NCI-H128 (cell line): ENCODE measurements around the gene COQ8A.
"Not testable (repeated sequence)": the region's sequence is repeated elsewhere in the genome, so short reads cannot be mapped to it uniquely, and the experiment has no call there.

Experiments
- DNase-seq: peaks from one replicate; lab custom pipeline; 2025; ENCODE audit not compliant: unreplicated experiment; lab: John Stamatoyannopoulos, UW

The COQ8A gene

DNA sequence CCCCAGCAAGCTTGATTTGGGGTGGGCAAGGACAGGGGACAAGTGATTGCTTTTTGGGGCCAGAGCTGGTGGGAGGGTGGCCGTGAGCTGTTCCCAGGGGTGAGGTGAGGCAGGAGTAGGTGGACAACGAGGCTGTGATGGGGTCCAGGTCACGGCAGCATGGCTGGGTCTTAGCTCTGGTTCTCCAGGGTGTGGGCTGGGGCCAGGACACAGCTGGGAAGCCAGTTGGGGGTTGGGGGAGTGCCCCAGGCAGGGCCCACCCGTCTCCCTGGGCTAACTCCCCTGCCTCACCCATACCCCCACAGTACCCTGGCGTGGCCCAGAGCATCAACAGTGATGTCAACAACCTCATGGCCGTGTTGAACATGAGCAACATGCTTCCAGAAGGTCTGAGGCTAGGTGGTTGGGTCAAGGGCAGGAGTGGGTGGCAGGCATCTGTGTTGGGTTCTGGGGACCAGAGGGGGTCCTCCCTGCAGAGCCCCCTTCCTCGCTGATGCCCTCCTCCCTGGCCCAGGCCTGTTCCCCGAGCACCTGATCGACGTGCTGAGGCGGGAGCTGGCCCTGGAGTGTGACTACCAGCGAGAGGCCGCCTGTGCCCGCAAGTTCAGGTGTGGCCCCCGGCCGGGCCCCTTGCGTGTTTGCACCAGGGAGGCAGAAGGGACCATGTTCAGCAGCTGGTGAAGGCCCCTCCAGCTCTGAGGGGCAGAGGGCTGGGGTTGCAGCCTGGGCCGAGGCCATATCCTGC lies 43.3 kb downstream of the COQ8A start:
- no peak for DNase-seq

DNA sequence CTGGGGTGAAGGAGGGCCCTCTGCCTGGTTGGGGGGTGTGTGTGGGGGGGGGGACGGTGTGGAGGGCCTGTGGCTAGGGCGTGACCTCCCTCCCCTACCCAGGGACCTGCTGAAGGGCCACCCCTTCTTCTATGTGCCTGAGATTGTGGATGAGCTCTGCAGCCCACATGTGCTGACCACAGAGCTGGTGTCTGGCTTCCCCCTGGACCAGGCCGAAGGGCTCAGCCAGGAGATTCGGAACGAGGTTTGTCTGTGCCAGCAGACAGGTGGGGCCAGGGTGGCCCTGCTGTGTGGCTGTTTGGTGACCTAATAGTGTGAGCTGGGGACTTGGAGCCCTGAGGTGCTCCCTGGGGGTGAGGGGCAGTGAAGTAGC lies 43.9 kb downstream of the COQ8A start:
- DNase-seq = no peak

DNA sequence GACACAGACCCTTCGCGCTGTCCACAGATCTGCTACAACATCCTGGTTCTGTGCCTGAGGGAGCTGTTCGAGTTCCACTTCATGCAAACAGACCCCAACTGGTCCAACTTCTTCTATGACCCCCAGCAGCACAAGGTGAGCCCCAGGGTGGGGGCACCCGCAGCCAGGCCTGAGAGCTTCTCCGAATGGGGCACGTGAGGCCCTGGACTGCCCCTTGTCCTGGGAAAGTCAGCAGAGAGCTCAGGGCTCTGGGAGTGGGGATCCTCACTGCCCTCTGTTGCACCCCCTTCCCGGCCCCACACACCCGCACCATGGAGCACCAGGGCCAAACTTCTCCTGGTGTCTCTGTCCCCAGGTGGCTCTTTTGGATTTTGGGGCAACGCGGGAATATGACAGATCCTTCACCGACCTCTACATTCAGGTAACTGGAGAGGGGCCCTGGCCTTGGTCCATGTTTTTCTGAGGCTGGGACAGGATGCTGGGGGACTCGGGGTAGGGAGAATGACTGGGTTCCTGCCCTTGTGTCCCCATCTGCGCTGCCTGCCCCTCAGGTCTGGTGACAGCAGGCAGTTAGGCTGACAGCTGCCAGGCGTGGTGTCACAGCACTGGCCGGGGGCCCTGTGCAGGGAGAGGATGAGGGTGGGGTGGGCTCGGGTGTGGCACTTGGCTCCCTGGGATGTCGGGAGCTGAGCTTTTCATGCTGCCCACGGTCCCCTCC lies 44.6 kb downstream of the COQ8A start:
- no peak for DNase-seq

DNA sequence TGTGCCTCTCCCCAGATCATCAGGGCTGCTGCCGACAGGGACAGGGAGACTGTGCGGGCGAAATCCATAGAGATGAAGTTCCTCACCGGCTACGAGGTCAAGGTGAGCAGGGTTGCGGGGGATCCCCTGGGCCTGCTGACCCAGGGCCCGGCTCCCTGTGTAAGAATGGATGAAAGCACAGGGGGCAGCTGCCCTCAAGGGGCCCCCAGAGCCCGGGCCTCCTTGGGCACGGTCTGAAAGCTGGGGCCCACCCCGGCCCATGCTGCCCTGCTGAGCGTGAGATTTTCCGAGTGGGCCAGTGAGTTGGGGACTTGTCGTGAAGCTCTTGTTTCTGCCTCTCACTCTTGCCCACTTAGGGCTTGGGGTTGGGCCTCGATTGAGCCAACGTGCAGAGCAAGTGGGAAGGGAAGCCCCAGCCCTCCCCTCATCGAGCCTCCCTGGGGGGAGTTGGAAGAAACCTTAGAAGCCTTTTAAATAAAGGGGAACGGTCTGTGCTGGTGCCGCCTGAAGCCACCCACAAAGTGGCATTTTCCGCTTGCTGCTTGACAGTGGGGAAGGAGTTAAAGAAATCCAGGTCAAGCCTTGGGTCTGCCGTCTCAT lies 45.2 kb downstream of the COQ8A start:
- no peak for DNase-seq

DNA sequence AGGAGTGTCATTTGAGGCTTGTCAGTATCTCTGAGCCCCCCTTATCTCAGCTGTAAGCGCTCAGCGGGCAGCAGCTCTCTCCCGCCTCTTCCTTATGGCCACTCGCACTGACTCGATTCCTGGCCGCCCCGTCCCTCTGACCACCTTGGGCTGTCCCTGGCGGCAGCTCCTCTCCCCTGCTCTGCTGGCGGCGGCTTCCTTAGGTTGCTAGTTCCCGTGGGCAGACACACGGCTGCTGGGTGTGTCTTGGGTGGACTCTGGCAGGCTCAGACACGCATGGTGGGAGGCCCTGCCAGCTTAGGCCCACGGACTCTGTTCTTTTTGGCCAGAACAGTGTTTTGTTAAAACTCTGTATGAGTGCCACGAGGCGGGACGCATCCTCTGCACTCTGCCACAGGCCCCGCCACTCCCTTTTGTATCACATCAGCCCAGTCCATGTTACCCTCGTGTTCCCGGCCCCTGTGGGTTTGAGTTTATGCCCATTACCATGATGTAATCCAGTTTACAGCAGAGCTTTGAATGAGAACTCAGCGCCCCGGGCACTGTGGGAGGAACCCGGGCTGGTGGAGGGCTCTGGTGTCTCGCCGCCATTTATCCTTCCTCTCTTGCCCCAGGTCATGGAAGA lies 45.9 kb downstream of the COQ8A start:
- DNase-seq = no peak

DNA sequence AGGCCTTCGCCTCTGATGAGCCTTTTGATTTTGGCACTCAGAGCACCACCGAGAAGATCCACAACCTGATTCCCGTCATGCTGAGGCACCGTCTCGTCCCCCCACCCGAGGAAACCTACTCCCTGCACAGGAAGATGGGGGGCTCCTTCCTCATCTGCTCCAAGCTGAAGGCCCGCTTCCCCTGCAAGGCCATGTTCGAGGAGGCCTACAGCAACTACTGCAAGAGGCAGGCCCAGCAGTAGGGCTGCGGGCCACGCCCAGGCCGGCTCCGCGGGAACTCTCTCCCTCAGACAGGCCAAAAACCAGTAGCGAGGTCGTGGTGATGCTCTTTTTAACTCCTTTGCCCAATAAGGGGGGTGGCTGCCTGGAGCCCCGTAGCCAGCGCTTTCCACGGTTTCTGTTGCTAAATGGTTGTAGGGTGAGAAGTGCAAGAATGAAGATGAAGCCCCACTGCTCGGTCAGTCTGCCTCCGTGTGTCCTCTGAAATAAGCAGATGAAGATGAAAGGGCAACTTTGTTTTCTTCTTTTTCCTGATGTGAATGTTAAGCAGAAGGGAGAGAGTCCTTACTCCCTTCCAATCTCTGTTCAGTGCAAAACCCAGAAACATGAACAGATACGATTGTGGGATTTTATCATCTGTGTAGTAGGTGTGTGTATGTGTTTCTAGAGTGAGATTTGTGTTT lies 46.5 kb downstream of the COQ8A start:
- no peak for DNase-seq

DNA sequence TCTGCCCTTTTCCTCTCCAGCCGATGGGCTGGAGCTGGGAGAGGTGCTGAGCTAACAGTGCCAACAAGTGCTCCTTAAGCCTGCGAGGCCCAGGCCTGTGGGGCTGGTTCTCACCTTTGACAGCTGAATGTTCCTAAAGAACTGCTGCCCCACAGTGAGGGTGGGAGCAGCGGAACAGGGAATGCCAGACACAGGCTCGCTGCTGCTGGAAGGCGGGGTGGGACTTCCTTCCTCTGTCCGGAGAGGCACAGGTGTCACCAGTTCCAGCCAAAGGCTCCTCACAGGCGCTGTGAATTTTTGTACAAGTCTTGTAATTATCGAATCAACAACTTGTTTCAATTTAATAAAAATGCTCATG lies 47.1 kb downstream of the COQ8A start:
- no peak for DNase-seq

DNA sequence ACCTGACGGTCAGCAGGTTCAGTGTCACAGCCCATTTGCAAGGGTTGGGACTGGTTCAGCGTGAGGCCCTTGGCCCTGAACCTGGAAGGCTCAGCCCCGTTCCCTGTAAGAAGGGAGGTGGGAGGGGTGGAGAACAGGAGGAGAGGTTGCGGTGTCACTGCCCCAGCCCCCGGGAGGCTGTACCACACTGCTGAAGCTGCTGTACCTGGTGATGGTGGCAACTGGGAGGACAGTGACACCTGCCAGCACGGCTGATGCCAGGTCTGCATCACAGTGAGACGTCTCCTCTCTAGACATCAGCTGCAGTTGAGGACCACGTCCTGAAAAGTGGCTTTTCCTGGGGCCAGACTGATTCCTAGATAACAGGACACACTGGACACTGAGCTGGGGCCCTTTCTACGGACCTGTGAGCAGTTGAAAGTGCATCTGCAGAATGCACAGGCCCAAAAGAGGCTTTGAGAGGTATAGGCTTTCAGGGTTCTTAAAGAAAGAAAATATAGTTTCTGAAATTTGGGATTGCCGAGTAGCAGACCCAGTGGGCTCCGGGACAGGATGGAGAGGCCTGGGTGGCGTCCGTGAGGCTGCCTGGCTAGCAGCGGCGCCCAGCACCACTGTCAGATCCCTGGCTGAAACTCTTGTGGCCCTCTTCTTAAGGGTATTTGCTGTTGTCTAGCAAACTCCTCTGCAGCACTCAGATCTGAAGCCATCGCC lies 47.7 kb downstream of the COQ8A start:
- no peak for DNase-seq

DNA sequence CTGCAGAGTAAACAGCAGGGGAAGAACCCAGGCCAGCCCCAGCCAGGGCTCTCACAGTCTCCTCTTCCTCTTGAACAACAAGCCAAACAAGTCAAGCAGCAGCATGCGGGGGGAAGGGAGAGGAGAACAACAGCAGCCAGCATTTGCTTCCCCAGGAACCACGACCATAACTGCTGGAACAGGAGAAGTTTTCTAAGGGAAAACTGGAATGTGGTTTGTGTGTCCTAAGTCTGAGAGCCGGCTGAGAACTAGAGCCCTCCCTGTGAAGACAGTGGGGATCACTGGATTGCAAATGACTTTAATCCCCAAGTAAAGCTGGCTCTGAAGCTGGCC lies 48.2 kb downstream of the COQ8A start:
- DNase-seq = no peak

DNA sequence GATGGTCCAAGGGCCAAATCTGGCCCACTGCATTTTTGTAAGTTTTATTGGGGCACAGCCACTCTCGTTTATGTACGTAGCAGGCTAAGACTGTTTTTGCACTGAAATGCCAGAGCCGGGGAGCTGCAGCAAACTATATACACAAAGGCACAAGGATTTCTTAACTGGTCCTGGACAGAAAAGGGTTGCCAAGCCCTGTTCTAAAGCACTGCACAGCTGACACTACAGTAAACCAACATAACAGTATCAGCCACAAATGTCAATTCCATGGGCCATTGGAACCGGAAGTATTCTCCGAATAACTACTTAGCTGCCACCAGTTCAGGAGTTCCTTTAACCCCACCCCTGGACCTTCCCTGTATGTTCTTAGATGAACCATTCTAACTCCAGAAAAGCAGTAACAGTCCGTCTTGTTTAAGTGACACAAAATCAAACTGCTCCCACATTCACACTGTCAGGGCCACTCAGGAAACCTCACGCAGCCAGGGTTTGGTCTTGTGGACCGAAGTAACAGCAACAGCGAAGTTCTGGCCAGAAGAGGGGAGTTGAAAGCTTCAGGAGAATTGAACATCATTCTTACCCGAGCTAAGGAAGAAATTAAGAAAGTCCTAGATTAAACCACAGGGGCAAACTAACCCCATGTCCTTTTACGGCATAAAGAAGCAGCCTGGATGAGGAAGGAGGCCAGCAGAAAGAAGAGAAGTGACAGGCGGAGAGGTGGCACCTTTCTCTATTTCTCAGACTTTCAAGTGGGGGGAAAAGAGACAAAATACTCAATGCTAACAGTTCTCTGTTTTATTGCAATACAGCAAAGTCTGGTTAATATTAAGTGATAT lies 49.2 kb downstream of the COQ8A start:
- no peak for DNase-seq

DNA sequence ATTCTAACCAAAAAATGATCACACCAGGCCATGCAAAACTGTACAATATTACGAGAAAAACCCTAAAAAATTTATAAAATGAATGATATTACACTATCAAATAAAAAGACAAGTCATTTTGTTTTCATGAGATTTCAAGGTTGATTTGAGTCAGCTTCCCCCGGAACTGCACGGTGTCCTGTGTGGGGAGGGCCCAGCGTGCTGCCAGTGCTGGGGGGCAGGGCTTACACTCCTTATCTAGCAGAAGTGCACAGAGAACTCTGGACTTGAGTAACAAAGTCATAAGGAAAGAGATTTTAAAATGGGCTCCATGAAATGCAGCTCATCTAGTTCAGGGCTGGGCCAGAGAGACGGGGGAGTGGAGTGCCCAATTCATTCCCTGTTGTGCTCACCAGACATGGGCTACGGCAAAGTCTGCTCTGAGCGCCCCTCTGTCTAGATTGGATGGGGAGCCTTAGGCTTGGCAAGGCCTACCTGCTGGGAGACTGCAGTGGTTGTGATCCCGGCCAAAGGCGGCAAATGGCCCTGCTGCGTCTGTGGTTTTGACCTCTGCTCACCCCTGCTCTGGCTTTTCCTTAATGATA lies 50.1 kb downstream of the COQ8A start:
- no peak for DNase-seq

DNA sequence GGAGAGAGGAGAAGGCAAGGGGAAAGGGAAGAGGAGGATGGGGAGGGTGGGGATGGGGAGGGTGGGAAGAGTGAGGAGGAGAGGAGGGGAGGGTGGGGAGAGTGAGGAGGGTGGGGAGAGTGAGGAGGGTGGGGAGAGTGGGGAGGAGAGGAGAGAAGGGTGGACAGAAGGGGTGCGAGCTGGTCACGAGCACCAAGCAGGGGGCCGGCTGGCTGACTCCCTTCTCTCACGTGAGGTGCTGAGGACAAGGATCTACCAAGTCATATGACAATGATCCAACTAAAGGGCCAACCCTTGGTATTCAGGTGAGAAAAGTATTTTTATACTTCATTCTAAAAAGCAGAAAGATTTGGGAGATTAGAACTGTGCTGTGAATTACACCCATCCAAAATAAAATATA lies 51.8 kb downstream of the COQ8A start:
- DNase-seq = no peak

DNA sequence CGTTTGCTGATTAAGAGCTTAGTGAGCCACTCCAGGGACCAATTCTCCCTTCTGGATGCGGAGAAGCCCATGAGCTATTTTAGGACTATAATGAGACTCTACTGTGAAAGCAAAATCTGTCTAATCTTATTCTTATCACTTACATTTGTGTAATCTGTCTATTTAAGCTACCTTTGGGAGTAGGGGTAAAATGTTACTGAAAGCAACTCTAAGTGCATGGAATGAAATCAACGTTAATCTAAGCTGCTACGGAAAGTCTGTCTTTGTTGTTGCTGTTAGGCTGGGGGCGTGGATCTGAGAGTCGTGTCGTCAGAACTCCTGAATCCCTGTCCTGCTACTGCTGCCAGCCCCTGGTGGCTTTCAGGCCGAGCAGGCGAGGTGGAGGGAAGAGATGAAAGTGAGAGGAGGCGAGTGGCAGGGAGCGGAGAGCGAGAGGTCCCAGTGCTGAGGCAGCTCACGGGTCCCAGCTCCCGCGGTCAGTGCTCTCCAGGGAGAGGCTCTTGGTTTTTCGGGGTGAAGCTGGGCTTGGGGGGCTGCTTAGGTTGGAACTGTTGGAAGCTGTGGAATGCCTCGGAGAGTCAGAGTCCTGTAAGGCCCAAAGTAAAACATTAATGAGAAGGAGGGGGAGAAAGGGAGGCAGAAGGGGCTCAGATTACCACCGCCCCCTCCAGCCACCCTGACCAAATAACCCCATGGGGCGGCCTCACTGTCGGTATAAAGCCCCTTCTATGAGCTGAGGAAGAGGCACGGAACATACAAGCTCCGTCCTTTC lies 53.9 kb downstream of the COQ8A start:
- DNase-seq = no peak

DNA sequence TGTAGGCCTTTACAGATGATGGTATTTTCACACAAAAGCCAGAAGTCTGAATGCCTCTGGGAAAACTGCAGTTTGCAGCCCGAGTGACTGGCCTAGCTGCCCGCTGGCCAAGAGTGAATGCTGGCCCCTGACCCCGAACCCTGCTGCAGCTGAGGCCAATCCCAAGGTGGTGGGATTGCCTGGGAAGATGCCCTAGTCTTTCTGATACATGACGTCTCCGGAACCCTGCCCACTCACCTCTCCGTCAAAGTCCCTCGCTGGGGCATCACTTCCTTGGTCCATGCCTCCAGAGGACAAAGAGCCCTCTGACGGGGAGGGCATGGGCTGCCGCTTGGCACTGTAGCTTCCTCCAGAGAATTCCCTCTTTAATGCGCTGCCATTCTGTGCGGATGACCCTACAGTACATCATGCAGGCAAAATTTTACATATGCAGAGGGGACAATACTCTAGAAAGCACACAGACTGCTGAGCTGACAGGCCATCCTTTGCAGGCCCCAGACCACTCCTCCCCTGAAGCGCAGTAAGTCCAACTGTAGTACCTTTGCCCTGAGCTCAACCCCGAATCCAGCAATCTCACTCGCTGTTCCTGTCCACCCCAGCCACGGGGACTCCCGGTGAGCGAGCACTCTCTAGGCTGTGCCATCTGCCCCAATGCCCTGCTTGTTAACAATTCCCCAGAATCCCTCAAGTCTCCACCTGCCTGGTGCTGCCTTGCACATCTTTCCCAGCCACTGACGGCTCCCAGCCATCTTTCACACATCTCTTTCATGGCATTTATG lies 54.7 kb downstream of the COQ8A start:
- no peak for DNase-seq

DNA sequence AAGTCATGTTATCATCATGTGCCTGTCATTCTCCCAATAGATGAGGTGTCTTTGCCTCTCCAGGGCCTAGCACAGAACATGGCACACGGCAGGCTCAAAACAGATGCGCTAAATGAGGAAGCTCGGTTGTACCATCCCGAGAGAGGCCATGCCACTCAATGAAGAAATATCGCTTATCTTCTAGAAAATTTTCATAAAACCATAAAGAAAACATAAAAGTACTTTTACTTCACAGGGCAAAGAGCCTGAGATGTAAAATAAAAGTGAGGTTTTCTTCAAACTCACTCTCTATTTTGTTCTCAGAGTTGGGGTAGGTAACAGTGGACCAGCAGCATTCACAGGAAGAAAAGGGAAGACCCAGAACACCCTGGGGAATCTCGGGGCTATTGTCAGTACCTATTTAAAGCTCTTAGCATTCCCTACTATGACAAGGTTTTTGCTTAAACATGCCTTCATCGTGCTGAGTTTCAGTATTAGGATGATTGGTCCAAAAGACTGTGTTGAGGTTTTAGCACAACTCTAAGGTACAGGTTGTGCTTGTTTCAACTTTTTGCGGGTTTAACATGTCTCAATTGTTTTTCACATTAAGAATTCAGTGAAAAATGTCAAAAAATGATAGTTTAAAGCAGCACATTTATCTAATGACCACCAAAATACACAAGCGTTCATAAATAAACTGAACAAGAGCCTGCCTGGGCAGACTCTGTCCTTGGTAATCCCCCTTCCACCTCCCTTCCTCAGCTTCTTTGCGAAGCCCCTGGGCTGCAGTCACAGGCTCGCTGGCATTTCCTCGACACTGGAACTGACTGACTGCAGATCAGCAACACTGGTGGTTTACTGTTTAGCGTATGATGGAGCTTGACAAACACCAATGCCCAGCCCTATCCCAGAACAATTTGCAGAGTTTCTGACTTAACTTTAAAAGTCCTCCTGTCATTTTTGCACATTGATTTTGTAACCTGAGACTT lies 55.6 kb downstream of the COQ8A start:
- no peak for DNase-seq

DNA sequence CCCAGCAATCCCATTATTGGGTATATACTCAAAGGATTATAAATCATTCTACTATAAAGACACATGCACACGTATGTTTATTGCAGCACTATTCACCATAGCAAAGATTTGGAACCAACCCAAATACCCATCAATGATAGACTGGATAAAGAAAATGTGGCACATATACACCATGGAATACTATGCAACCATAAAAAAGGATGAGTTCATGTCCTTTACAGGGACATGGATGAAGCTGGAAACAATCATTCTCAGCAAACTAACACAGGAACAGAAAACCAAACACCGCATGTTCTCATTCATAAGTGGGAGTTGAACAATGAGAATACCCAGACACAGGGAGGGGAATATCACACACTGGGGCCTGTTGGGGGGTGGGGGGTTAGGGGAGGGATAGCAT lies 59.5 kb downstream of the COQ8A start:
- not testable (repeated sequence) for DNase-seq

DNA sequence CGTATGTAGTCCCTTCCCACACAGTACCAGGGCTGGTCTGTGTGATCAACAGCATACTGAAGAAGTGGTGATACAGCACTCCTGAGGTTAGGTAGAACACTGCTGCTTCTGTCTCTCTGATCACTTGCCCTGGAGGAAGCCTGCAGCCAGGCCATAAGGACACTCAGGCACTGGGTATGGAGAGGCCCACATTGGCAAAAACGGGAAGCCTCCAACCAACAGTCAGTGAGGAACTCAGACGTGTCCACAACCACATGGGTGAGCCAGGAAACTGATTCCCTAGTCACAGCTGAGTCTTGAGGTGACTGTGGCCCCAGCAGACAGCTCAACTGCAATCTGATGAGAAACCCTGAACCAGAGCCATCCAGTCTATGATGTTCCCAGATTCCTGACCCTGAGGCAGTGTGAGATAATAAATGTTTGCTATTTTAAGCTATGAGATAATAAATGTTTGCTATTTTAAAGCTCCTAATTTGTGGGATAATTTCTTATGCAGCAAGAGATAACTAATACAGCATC lies 62.5 kb downstream of the COQ8A start:
- no peak for DNase-seq
